Naive thymus-derived CD8-positive, alpha-beta T cell (primary cell): ENCODE data around the gene ADCY10. TPM values are rescaled to one million over a fixed set of nuclear protein-coding genes. Genes with fewer than 3 reads are reported as not detected.
"Not testable (repeated sequence)": the region's sequence is repeated elsewhere in the genome, so short reads cannot be mapped to it uniquely, and the experiment has no call there.

Experiments
- ATAC-seq, 2 donors: fragments of 150-1000 bp; cut with Tn5 transposase in 1 of 2; sonication (Bioruptor Pico), chemical (Tn5 transposase) in 1 of 2; 1 replicate in 1 of 2; 2 replicates in 1 of 2; pipeline ENCODE4 v1.10.0; 2021; ENCODE audit warnings: mild to moderate bottlenecking in 2 of 2, moderate library complexity in 2 of 2
- POLR2A ChIA-PET: fragments of 350-600 bp; sonication (Branson Sonifier 250); formaldehyde crosslinking; loops from one replicate; lab custom pipeline; 2021; ENCODE audit warnings: antibody characterized with exemption; lab: Charles Lee
- DNase-seq, 10 donors: peaks; one replicate each; pipeline versions ENCODE4 v3.0.0 to v3.0.0-alpha.2; 2020 to 2022
- H3K27ac Mint-ChIP-seq, 10 donors: one replicate each; pipeline ENCODE4 v1.8.0; 2020 to 2022; ENCODE audit warnings: mild to moderate bottlenecking in 10 of 10, mixed read lengths in 10 of 10, moderate library complexity in 4 of 10, inconsistent platforms in 1 of 10
- H3K27me3 Mint-ChIP-seq, 5 donors: one replicate each; pipeline ENCODE4 v1.8.0; 2021 to 2022; ENCODE audit warnings: mixed read lengths in 5 of 5
- H3K36me3 Mint-ChIP-seq, 3 donors: one replicate each; pipeline ENCODE4 v1.8.0; 2020 to 2022; ENCODE audit warnings: mixed read lengths in 3 of 3, mild to moderate bottlenecking in 2 of 3, inconsistent platforms in 1 of 3
- H3K4me1 Mint-ChIP-seq, 4 donors: one replicate each; pipeline ENCODE4 v1.8.0; 2021 to 2022; ENCODE audit warnings: mixed read lengths in 4 of 4
- H3K4me3 Mint-ChIP-seq, 10 donors: one replicate each; pipeline ENCODE4 v1.8.0; 2020 to 2022; ENCODE audit warnings: mild to moderate bottlenecking in 10 of 10, mixed read lengths in 10 of 10, moderate library complexity in 6 of 10, inconsistent platforms in 1 of 10
- H3K9me3 Mint-ChIP-seq, 9 donors: one replicate each; pipeline ENCODE4 v1.8.0; 2020 to 2022; ENCODE audit warnings: mixed read lengths in 9 of 9, mild to moderate bottlenecking in 3 of 9, inconsistent platforms in 1 of 9, moderate library complexity in 1 of 9
- polyA plus RNA-seq, 3 donors: library from polyadenylated mRNA; unstranded; fragments of 300-500 nt; fragmentation: Illumina TruSeq; gene quantifications; one replicate each; pipeline ENCODE4 v1.2.3, GENCODE V29; 2021
- total RNA-seq, 8 experiments: library from RNA in 2 of 8; stranded (reverse) in 2 of 8; gene quantifications; one replicate each; pipeline ENCODE4 v1.2.3 and lab custom pipeline; 2021 to 2026

The ADCY10 gene
- total and polyA plus RNA-seq, 5 experiments from 2014 or later, result 0.41 to 1.1 TPM; not detected in 3

DNA sequence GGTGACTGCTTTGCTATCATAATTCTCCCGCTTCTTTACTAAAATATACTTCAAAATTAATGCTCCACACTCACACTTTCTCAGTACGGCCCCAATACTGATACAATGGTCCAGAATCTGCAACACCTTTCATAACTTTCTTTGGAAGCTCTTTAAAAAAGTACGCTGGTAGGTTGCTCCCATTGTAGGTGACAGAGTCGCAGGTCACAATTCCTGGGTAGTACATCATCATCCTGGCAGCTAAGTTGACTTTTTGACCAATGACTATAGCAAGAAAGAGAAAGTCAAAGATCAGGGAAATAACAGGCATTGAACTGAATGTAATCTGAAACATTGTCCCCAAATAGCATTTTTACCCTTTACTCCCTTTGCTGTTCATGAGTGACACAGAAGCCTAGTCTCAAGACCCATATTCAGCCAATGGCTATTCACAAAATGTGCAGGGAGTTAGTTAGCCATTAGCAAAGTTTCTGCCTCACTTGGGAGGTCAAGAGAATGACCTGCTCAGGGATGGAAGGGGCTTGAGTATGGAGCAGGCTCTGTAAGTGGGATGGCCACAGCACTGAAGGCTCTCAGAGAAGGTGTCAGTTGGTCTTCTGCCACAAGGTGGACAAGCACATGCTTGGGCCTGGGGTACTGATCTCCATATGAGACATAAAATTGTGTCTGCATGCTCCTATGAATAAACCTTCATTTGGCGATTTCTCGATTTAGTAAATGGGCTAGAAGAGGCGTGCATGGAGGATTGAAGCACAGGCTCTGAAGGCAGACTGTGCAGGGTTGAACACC lies 35.4 kb downstream of the ADCY10 start:
- Mint-ChIP-seq H3K4me3 (no peak overlapping the region), H3K9me3 (no peaks in the 10 kb centered on the region), H3K27ac (no peak overlapping the region), H3K27me3 (no peaks in the 10 kb centered on the region), H3K4me1 (no peaks in the 10 kb centered on the region), H3K36me3 (no peaks in the 10 kb centered on the region)
- ATAC-seq (no peak), DNase-seq (no peak)
- POLR2A ChIA-PET, result no interaction called here

DNA sequence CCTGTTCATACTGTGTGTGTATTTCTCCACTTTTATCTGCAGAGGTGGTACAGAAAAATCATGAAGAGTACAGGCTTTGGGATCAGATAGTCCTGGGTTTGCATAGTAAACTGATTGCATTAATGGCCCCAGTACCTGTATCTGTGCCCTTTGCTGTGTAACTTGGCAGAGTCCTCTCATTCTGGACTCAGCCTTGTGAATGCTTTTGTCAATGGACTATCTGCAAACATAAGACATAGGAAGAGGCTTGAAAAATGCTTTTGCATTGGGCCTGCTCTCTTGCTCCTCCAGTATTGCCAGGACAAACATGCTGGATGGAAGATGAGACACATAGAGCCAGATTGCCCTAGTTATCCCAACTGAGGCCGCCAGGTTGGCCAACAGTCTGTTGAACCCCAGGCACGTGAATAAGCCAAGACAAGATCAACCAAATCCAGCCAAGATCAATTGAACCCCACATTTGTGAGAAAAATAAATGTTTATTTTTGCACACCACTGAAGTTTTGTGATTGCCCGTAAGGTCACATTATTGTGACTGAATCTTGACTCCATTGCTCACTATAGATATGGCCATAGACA lies 37.2 kb downstream of the ADCY10 start:
- POLR2A ChIA-PET, result no interaction called here
- no peak overlapping the region for H3K27ac Mint-ChIP-seq
- no peaks in the 10 kb centered on the region for H3K36me3 Mint-ChIP-seq
- no peak for DNase-seq
- ATAC-seq, result no peak
- no peaks in the 10 kb centered on the region for H3K27me3 Mint-ChIP-seq
- no peaks in the 10 kb centered on the region for H3K4me1 Mint-ChIP-seq
- no peak overlapping the region for H3K4me3 Mint-ChIP-seq
- H3K9me3 Mint-ChIP-seq, result no peaks in the 10 kb centered on the region

DNA sequence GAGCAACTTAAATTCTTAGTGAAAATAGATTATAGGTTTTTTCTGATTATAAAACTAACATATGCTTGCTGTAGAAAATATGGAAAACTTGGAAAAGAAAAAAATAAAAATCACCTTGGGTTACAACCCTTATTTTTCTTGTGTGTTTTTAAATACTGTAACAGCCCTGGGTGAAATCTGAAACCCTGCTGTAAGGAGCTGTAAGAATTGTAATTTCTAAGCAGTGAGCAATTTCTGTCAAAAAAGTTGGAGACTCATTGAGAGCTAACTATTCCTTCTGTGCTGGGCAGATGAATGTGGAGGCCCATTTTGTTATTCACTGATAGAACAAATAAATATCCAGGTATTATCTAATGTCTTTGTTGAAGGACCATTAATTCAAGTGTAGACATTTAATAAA lies 42.6 kb downstream of the ADCY10 start:
- Mint-ChIP-seq H3K9me3 (no peaks in the 10 kb centered on the region), H3K27ac (no peak overlapping the region), H3K36me3 (no peaks in the 10 kb centered on the region), H3K4me1 (no peaks in the 10 kb centered on the region), H3K4me3 (no peak overlapping the region), H3K27me3 (no peaks in the 10 kb centered on the region)
- ATAC-seq (no peak), DNase-seq (no peak)
- POLR2A ChIA-PET, result interaction anchor here (0.7 kb wide), 1 partner anchor 47 kb away, joined by 3 read pairs; no protein-coding TSS in a partner anchor

DNA sequence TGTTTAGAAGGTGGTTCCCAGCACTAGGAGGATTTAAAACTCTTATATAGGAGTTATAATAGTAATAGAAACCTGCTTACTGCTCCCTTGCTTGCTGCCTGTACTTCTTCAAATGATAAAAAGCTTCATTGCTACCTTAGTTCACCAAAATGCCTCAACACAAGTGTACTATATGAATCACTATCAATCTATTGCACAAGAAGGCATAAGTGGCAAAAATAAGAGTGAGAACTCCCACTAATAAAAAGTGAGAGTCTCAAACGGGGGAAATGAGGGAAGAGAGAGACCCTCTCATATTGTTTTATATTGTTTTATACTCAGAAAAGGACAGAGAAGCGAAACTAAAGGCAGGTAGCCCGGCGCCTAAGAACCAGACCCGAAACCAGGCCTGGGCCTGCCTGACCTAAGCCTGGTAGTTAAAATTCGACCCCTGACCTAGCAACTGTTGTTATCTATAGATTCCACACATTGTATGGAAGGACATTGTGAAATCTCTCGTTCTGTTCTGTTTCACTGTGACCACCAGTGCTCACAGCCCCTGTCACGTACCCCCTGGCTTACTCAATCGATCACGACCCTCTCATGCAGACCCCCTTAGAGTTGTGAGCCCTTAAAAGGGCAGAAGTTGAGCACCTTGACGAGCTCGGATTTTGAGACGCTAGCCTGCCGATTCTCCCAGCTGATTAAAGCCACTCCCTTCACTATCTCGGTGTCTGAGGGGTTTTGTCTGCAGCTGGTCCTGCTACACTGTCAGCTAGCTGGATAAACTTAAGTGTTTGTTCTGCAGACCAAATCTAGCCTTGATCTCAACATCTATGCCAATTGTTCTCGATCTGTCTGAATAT lies 44.6 kb downstream of the ADCY10 start:
- ATAC-seq, H3K4me3 Mint-ChIP-seq, H3K27ac Mint-ChIP-seq, H3K4me1 Mint-ChIP-seq, H3K9me3 Mint-ChIP-seq, H3K36me3 Mint-ChIP-seq, DNase-seq, POLR2A ChIA-PET, H3K27me3 Mint-ChIP-seq: not testable (repeated sequence)

DNA sequence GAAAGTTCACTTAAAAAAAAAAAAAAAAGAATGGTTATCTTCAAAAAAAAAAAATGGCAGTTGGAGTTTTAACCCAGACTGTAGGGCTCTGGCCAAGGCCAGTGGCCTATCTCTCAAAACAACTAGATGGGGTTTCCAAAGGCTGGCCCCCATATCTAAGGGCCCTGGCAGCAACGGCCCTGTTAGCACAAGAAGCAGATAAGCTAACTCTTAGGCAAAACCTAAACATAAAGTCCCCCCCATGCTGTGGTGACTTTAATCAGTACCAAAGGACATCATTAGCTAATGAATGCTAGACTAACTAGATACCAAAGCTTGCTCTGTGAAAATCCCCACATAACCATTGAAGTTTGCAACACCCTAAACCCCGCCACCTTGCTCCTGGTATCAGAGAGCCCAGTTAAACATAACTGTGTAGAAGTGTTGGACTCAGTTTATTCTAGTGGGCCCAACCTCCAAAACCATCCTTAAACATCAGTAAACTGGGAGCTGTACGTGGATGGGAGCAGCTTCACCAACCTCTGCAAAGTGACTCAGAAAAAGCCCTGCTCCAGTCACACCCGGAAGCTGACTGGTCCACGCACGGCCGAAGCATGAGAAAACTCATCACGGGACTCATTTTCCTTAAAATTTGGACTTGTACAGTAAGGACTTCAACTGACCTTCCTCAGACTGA lies 47.1 kb downstream of the ADCY10 start:
- not testable (repeated sequence) for H3K4me1 Mint-ChIP-seq, H3K9me3 Mint-ChIP-seq, H3K4me3 Mint-ChIP-seq, H3K36me3 Mint-ChIP-seq, H3K27me3 Mint-ChIP-seq, DNase-seq, H3K27ac Mint-ChIP-seq, ATAC-seq
- POLR2A ChIA-PET, result interaction anchor here (0.7 kb wide), 1 partner anchor 67 kb away, joined by 5 read pairs; no protein-coding TSS in a partner anchor

DNA sequence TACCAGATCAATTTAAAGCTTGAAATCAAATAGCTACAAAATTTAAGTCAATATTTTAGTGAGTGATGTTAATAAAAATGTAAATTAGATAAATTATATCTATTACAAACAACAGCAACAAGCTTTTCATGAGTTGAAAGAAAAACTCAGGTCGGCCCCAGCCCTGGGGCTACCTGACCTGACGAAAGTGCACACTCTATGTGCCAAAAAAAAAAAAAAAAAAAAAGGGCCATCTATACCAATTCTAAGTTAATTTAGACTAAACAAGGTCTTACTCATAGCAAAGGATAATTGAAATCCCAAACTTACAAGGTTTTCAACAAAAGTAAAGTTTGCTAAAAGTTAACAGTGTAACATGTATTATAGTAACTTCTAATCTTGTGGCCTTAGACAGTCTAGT lies 47.6 kb downstream of the ADCY10 start:
- H3K4me3 Mint-ChIP-seq, result not testable (repeated sequence)
- POLR2A ChIA-PET, result interaction anchor here (0.6 to 0.7 kb wide), 2 partner anchors 68 to 320 kb away, joined by 4 to 5 read pairs; no protein-coding TSS in a partner anchor

DNA sequence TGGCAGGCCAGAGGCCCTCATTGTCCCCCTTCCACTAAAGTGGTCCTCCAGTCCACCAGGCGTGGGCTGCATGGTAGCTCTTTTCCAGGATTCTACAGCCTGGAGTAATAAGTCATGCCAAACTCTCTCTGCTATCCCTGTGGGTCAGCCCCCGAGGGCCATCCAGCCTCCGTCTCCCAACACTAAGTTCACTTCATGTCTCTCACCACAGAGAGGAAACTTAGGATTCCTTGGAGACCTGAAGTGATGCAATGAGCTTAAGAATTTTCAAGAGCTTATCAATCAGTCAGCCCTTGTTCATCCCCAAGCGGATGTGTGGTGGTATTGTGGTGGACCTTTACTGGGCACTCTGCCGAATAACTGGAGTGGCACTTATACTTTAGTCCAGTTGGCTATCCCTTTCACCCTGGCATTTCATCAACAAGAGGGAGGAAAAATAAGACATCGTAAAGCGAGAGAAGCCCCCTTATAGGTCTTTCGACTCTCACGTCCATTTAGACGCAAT lies 48.1 kb downstream of the ADCY10 start:
- not testable (repeated sequence) for H3K4me1 Mint-ChIP-seq, H3K27ac Mint-ChIP-seq, ATAC-seq, H3K4me3 Mint-ChIP-seq, H3K27me3 Mint-ChIP-seq, H3K9me3 Mint-ChIP-seq, DNase-seq, H3K36me3 Mint-ChIP-seq
- POLR2A ChIA-PET, result interaction anchor here (0.6 kb wide), 1 partner anchor 321 kb away, joined by 4 read pairs; no protein-coding TSS in a partner anchor

More for the DNA sequence above, 47.6 kb downstream of the ADCY10 start:
- not testable (repeated sequence) for H3K4me1 Mint-ChIP-seq, H3K27me3 Mint-ChIP-seq, H3K36me3 Mint-ChIP-seq, H3K9me3 Mint-ChIP-seq, DNase-seq, H3K27ac Mint-ChIP-seq, ATAC-seq

DNA sequence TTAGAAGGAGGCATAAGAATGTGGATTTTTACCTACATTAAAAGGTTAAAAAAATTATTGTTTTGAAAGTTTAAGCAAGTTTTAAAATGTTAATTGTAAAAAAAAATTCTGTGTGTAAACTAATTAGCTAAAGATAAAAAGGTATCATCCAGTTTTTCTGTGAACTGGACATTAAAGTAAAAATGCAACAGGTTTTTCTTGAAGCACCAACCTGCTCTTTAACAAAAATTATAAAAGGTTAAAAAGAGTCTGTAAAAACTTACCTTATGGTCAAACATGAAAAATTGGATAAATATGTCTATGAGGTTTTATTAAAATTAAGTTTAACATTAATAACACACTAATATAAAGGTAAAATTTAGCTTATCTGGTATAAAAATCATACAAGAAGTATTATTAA lies 48.7 kb downstream of the ADCY10 start:
- POLR2A ChIA-PET, DNase-seq, ATAC-seq, H3K27me3 Mint-ChIP-seq, H3K9me3 Mint-ChIP-seq, H3K4me3 Mint-ChIP-seq, H3K4me1 Mint-ChIP-seq, H3K36me3 Mint-ChIP-seq, H3K27ac Mint-ChIP-seq: not testable (repeated sequence)

DNA sequence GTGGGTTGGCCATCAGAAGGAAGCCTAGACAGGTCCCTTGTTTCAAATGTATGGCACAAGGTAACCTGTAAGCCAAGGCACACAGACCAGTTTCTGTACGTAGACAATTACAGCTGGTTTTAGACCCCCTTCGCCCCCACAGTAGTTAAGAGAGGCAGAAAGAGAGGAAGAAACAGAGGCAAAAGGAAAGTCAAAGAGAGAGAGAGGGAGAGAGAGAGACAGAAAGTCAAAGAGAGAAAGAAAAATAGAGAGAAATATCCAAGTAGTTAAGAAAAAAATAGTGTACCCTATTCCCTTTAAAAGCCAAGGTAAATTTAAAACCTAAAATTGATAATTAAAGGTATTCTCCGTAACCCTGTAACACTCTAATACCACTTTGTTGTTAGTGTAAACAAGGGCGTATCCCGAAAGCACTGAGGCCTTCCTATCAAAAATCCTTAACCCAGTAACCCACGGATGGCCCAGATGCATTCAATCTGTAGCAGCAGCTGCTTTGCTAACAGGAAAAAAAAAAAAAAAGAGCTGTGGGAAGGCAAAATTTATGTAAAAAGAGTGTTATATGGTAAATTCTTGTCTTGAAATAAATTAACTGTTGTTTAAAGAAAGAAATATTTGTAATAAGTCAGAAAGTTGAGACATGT lies 49.4 kb downstream of the ADCY10 start:
- peak overlapping the region in 1 of 10 donors; percentile 66 for H3K27ac Mint-ChIP-seq
- no peaks in the 10 kb centered on the region for H3K36me3 Mint-ChIP-seq
- H3K9me3 Mint-ChIP-seq, result no peaks in the 10 kb centered on the region
- peaks cover 0 to 5% (median 0%) of the 10 kb centered on the region in 5 donors for H3K27me3 Mint-ChIP-seq
- H3K4me3 Mint-ChIP-seq, result no peak overlapping the region
- H3K4me1 Mint-ChIP-seq, result no peaks in the 10 kb centered on the region
- ATAC-seq, result no peak
- DNase-seq, result no peak
- POLR2A ChIA-PET, result no interaction called here

DNA sequence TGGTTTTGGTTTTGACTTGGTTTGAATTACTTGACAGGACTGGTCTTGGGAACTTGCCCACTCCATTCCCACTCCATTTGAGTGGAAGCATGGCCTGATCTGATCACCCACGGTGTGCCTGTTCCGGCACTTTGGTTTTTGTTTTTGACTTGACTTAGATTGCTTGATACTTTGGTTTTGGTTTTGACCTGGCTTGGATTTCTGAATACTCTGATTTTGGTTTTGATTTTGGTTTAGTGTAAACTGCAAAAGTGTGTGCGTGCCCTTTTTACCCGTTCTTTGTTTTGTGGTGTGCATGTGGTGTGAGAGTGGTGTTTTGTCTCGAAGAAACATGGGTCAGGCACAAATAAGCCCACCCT lies 50.0 kb downstream of the ADCY10 start:
- H3K27ac Mint-ChIP-seq, result peak overlapping the region in 1 of 10 donors; percentile 66
- no peaks in the 10 kb centered on the region for H3K36me3 Mint-ChIP-seq
- no peaks in the 10 kb centered on the region for H3K9me3 Mint-ChIP-seq
- POLR2A ChIA-PET, result no interaction called here
- no peak for DNase-seq
- H3K27me3 Mint-ChIP-seq, result peaks cover 0 to 5% (median 0%) of the 10 kb centered on the region in 5 donors
- H3K4me3 Mint-ChIP-seq, result no peak overlapping the region
- ATAC-seq, result no peak
- no peaks in the 10 kb centered on the region for H3K4me1 Mint-ChIP-seq

DNA sequence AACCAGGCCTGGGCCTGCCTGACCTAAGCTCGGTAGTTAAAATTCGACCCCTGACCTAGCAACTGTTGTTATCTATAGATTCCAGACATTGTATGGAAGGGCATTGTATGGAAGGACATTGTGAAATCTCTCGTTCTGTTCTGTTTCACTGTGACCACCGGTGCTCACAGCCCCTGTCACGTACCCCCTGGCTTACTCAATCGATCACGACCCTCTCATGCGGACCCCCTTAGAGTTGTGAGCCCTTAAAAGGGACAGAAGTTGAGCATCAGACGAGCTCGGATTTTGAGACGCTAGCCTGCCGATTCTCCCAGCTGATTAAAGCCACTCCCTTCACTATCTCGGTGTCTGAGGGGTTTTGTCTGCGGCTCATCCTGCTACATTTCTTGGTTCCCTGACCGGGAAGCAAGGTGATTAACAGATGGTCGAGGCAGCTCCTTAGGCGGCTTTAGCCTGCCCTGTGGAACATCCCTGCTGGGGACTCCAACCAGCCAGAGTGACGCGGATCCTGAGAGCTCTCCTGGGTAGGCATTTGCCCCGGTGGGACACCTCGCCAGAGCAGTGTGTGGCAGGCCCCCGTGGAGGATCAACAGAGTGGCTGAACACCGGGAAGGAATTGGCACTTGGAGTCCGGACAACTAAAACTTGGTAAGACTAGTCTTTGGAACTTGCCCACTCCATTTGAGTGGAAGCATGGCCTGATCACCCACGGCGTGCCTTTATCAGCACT lies 50.6 kb downstream of the ADCY10 start:
- H3K4me3 Mint-ChIP-seq, DNase-seq, H3K27ac Mint-ChIP-seq, H3K9me3 Mint-ChIP-seq, POLR2A ChIA-PET, H3K4me1 Mint-ChIP-seq, H3K27me3 Mint-ChIP-seq, ATAC-seq, H3K36me3 Mint-ChIP-seq: not testable (repeated sequence)
